Activated T-cell treated with anti-CD3 and anti-CD28 coated beads for 48 hours (primary cell): ENCODE data around the gene CD80.
"Not testable (repeated sequence)": the region's sequence is repeated elsewhere in the genome, so short reads cannot be mapped to it uniquely, and the experiment has no call there.

Experiments
- DNase-seq: peaks from one replicate; pipeline ENCODE4 v3.0.0-alpha.2; 2020; ENCODE audit warnings: low read depth

Gene CD80

DNA sequence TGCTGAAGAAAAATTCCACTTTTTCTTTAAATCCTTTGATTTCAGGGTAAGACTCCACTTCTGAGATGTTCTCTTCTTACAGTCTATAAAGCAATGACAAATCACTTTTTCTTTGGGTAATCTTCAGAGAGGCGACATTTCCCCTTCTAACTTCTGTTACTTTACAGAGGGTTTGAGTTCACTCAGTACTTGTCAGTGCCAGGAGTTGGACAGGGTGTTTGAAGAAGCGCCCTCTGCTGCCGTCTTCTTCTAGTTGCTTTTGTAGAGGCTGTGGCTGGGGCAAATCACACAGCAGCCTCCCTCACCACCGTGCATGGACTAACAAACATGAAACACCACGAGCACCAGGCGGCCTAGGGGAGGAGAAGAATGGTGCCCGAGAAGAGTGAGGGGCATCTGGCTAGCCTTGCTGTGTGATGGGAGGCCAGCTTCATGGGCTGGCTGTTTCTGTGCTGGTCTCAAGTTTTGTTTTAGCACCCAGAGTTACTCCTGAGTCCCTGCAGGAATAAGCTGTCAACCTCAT lies at the start of gene CD80:
TSS of gene CD80 (minus strand) at position 174 of the 523 bp plus-strand sequence. CDS start 1,886 bp downstream, outside the sequence.
- peak; percentile 50 for DNase-seq

DNA sequence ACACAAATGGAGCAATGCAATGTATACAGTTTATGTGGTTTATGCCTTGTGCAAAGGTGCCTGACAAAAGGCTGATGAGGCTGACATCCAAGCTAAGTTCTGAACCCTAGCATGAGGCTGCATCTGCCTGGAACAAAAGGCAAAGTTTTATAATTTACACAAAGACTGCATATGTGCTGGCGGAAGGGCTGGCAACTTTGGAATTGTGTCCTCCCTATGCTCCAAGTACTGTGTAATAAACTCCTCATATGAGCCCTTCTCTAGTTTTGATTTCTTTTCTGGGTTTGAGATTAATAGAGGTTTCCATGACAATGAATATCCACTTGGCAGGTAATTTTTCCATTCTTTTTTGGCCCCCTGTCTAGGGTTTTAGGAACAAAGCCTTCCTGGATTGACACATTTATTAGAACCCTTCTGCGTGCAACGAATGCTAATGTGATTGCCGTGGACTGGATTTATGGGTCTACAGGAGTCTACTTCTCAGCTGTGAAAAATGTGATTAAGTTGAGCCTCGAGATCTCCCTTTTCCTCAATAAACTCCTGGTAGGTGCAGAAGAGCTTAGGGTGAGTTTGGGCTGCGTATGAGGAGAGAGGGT lies 49.1 kb upstream of the CD80 start:
- no peak for DNase-seq

GRCh38 chr3:119604878-119605277 lies 45.5 kb upstream of the CD80 start:
- no peak for DNase-seq

- DNase-seq, result no peak
Observed at GRCh38 chr3:119602676-119603075, 43.3 kb upstream of the CD80 start.

GRCh38 chr3:119601154-119601553 lies 41.7 kb upstream of the CD80 start:
- no peak for DNase-seq

DNA sequence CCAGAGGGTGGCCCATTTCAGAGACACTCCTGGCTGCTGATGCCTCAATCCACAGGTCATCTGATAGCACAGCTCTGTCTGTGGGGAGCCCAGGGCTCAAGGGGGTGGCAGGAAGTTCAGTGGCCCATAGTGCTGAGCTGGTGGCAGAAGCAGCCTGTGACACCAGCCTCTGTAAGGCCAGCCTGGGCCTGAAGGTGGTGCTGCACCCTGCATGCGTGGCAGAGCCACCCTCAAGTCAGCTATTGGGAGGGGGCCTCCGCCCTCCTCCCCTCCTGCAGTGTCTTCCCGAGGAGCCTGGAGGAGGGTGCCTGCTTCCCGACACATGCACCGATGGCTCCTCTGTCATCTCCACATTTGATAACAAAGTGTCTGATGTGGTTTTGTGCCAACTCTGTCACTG lies 41.3 kb upstream of the CD80 start:
- DNase-seq, result peak; percentile 23

- DNase-seq, result no peak
Observed at GRCh38 chr3:119599558-119600174, 40.3 kb upstream of the CD80 start.

DNA sequence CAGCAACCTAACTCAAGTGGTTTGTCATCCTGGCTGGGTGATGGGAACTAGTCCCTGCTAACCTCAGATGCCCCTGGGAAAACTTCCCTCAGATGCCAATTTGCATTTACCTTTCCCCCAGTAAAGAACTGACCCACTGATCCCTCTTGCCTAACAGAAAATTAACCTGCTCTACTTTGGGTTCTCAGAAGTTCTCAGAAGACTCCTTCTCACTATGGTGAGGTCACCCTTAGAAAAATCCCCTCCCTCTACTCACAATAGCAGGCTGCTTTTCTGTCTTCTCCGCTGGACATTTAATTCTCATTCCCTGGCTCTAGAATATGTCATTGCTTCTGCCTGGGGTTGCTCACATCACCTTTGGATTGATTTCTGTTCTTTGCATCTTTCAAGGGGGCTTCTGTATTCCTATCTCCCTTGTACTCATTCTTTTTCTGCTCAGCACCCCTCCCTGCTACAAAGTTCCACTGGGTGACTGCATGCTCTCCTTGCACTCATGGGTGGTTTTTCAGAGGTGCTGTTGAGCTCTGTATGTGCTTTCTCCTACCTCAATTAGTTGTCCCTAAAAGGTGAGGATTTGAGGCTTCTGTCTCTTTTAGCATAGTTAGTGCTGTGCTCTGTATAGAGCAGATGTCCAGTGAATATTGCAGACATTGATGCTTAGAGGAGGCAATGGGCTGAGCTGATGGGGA lies 39.1 kb upstream of the CD80 start:
- DNase-seq, result no peak

GRCh38 chr3:119597548-119598288 lies 38.3 kb upstream of the CD80 start, which contains the start of gene PLA1A:
Gene PLA1A, plus strand, starts transcription at chr3:119597885. Its CDS starts 29 bp downstream, at chr3:119597914.
- DNase-seq, result no peak

GRCh38 chr3:119596398-119596797 lies 37.0 kb upstream of the CD80 start:
- no peak for DNase-seq

- no peak for DNase-seq
Observed at GRCh38 chr3:119595639-119596334, 36.4 kb upstream of the CD80 start.

DNA sequence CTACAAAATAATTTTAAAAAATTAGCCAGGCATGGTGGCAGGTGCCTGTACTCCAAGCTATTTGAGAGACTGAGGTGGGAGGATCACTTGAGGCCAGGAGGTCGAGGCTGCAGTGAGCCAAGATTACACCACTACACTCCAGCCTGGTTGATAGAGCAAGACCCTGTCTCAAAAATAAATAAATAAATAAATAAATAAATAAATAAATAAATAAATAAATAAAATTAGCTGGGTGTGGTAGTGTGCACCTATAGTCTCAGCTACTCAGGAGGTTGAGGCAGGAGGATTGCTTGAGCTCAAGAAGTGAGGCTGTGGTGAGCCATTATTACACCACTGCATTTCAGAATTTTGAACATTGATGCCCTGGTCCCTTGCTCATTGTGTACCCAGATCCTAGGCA lies 35.5 kb upstream of the CD80 start:
- DNase-seq, result not testable (repeated sequence)

GRCh38 chr3:119594066-119594465 lies 34.7 kb upstream of the CD80 start:
- no peak for DNase-seq

GRCh38 chr3:119592861-119593260 lies 33.4 kb upstream of the CD80 start:
- no peak for DNase-seq

- DNase-seq, result no peak
Observed at GRCh38 chr3:119590706-119591105, 31.3 kb upstream of the CD80 start.

DNA sequence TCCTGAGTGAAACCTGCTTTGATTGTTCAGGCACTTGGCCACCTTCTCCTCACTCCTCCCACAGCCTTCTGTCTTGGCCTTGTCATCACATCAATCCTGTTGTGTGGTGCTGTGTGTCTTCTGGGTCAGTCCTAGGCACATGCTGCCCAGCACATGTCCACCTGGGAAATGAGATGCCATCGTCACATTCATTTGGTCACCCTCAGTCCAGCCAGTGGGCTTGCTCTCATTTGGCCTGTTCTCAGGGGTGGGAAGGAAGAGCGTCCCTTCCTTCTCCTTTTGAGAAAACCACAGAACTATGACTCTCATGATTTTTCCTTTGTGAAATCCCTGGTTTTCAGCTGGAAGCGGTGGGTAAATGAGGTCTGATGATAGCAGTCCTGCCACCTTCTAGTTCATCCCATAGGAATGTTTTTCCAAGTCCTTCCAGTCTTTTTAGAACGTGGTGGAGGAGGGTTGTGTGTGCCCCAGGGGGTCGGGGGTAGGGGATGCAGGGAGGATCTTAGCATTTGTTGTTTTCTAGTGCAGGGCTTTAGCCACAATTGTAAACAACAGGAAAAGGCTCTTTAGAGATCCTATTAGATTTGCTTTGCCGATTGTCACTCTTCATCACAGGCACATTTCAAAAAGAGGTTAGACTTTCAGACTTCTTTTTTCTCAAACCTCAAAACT lies 29.8 kb upstream of the CD80 start:
- DNase-seq, result no peak

DNA sequence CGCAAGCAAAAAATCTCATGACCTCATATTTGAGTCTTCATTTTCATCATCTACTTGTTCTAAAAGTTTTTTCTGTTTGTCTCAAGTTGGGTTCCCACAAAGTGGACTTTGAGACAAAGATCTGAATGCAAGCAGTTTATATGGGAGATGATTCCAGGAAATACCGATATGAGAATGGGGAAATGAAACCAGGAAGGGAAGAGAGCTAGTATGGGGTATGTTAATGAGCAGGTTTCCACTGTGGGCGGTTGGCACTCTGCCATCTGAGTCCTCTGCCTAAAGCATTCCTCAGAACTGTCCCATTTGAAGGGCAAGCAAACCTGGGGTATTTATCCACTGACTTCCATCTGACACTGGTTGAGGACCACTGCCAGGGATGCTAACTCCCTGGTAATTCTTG lies 28.7 kb upstream of the CD80 start:
- DNase-seq, result no peak

DNA sequence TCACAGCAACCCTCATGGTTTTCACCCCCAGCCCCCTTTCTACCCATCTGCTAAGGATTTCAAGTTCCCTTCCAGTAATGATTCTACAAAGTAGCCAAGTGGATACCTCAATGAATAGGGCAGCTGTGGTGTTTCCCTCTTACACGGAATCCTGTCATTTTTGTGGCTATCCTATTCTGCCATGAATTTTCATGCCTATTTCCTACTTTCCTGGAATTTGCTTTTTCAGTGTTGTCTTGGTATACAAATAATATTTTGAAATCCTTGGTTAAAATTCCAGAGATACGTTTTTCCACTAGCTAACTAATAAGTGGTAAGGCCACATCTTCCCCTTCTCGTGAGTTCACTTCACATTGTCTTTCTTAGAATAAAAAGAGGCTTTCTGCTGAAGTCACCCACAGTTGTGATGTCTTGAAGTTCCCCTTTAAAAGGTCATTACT lies 27.3 kb upstream of the CD80 start:
- DNase-seq, result no peak

GRCh38 chr3:119585856-119586570 lies 26.6 kb upstream of the CD80 start:
- no peak for DNase-seq

GRCh38 chr3:119585208-119585607 lies 25.8 kb upstream of the CD80 start:
- no peak for DNase-seq
